GM12892 (cell line): ENCODE measurements around the gene PER1.

Source experiments
- POLR2A ChIP-seq: IDR thresholded peaks from 2 replicates; pipeline ENCODE4 v1.6.1; 2011; ENCODE audit warnings: low read depth, low read length, control low read depth
- POLR2AphosphoS5 ChIP-seq: IDR thresholded peaks from 2 replicates; pipeline ENCODE4 v1.6.1; 2011; ENCODE audit warnings: low read depth, low read length, control low read depth
- TAF1 ChIP-seq: IDR thresholded peaks from 2 replicates; pipeline ENCODE4 v1.6.1; 2011; ENCODE audit warnings: low read depth, mild to moderate bottlenecking, control low read depth, low read length, borderline replicate concordance

GRCh38 chr17:8125947-8126490 is 26.2 kb downstream of the PER1 start:
- no peak for TF ChIP-seq POLR2AphosphoS5
- no peak for TF ChIP-seq POLR2A
- no peak for TF ChIP-seq TAF1
